Stimulated activated effector memory CD8-positive, alpha-beta T cell treated with anti-CD3 and anti-CD28 coated beads, Interleukin-12 subunit alpha, Interleukin-12 subunit beta, amount 100 ng/mL, for 72 hours (primary cell): ENCODE results near the gene PEX19.
"Not testable (repeated sequence)": the region's sequence is repeated elsewhere in the genome, so short reads cannot be mapped to it uniquely, and the experiment has no call there.

Source experiments
- ATAC-seq: fragments of 150-1000 bp; cut with Tn5 transposase; 2 replicates; pipeline ENCODE4 v1.10.0; 2021
- DNase-seq, 2 donors: peaks; one replicate each; pipeline ENCODE4 v3.0.0; 2021 to 2022; ENCODE audit warnings: low spot score in 2 of 2
- H3K27ac Mint-ChIP-seq: one replicate; pipeline ENCODE4 v1.8.0; 2022; ENCODE audit warnings: mild to moderate bottlenecking, mixed read lengths
- H3K36me3 Mint-ChIP-seq: one replicate; pipeline ENCODE4 v1.8.0; 2022; ENCODE audit warnings: mild to moderate bottlenecking, mixed read lengths
- H3K4me1 Mint-ChIP-seq: one replicate; pipeline ENCODE4 v1.8.0; 2022; ENCODE audit warnings: mixed read lengths
- H3K4me3 Mint-ChIP-seq: one replicate; pipeline ENCODE4 v1.8.0; 2022; ENCODE audit warnings: mild to moderate bottlenecking, mixed read lengths
- H3K9me3 Mint-ChIP-seq: one replicate; pipeline ENCODE4 v1.8.0; 2022; ENCODE audit warnings: mixed read lengths

The PEX19 gene

GRCh38 chr1:160293020-160293968 lies 8.4 kb upstream of the PEX19 start:
- H3K36me3 Mint-ChIP-seq, result peaks cover 100% of the 10 kb centered on the region
- ATAC-seq (no peak), DNase-seq (no peak)
- H3K27ac Mint-ChIP-seq, result peak overlapping the region; percentile 66
- no peaks in the 10 kb centered on the region for H3K9me3 Mint-ChIP-seq
- no peak overlapping the region for H3K4me3 Mint-ChIP-seq
- H3K4me1 Mint-ChIP-seq, result peaks cover 10% of the 10 kb centered on the region

GRCh38 chr1:160291248-160292220 lies 6.6 kb upstream of the PEX19 start:
- Mint-ChIP-seq H3K36me3 (peaks cover 91% of the 10 kb centered on the region), H3K27ac (peak overlapping the region; percentile 26), H3K4me3 (no peak overlapping the region), H3K9me3 (no peaks in the 10 kb centered on the region), H3K4me1 (peaks cover 10% of the 10 kb centered on the region)
- ATAC-seq (peak; percentile 94), DNase-seq (peak; percentile 38 to 77)

- H3K27ac Mint-ChIP-seq, DNase-seq, H3K4me3 Mint-ChIP-seq, H3K9me3 Mint-ChIP-seq, ATAC-seq: not testable (repeated sequence)
- H3K4me1 Mint-ChIP-seq, result peaks cover 35% of the 10 kb centered on the region
- H3K36me3 Mint-ChIP-seq, result peaks cover 76% of the 10 kb centered on the region
These were observed 2.8 kb upstream of the PEX19 start for GRCh38 chr1:160287769-160288168.

GRCh38 chr1:160285506-160285905 lies 573 bp upstream of the PEX19 start:
- Mint-ChIP-seq H3K4me1 (peaks cover 25% of the 10 kb centered on the region), H3K27ac (peak overlapping the region; percentile 97), H3K36me3 (peaks cover 76% of the 10 kb centered on the region), H3K9me3 (no peaks in the 10 kb centered on the region), H3K4me3 (peak overlapping the region; percentile 98)
- DNase-seq (no peak), ATAC-seq (no peak)

- DNase-seq, result no peak
- peak; percentile 54 for ATAC-seq
- H3K27ac Mint-ChIP-seq, result peak overlapping the region; percentile 97
- peaks cover 25% of the 10 kb centered on the region for H3K4me1 Mint-ChIP-seq
- no peaks in the 10 kb centered on the region for H3K9me3 Mint-ChIP-seq
- peak overlapping the region; percentile 98 for H3K4me3 Mint-ChIP-seq
- H3K36me3 Mint-ChIP-seq, result peaks cover 76% of the 10 kb centered on the region
These were observed 632 bp downstream of the PEX19 start for GRCh38 chr1:160284220-160284781.

- Mint-ChIP-seq H3K4me1 (peaks cover 25% of the 10 kb centered on the region), H3K36me3 (peaks cover 76% of the 10 kb centered on the region), H3K27ac (no peak overlapping the region), H3K4me3 (no peak overlapping the region), H3K9me3 (no peaks in the 10 kb centered on the region)
- DNase-seq (no peak), ATAC-seq (no peak)
These were observed 2.1 kb downstream of the PEX19 start for GRCh38 chr1:160282807-160283206.

GRCh38 chr1:160277987-160278386 lies 6.9 kb downstream of the PEX19 start:
- Mint-ChIP-seq H3K9me3 (no peaks in the 10 kb centered on the region), H3K4me1 (no peaks in the 10 kb centered on the region), H3K36me3 (peaks cover 70% of the 10 kb centered on the region), H3K27ac (peak overlapping the region; percentile 35), H3K4me3 (no peak overlapping the region)
- no peak for ATAC-seq
- DNase-seq, result no peak

- Mint-ChIP-seq H3K4me1 (no peaks in the 10 kb centered on the region), H3K36me3 (peaks cover 63% of the 10 kb centered on the region), H3K9me3 (no peaks in the 10 kb centered on the region), H3K27ac (no peak overlapping the region), H3K4me3 (no peak overlapping the region)
- DNase-seq, result no peak
- no peak for ATAC-seq
These were observed 7.6 kb downstream of the PEX19 start for GRCh38 chr1:160277330-160277729.

GRCh38 chr1:160271025-160271424 lies 13.9 kb downstream of the PEX19 start:
- Mint-ChIP-seq H3K4me1 (peaks cover 4% of the 10 kb centered on the region), H3K36me3 (no peaks in the 10 kb centered on the region), H3K27ac (no peak overlapping the region), H3K9me3 (no peaks in the 10 kb centered on the region), H3K4me3 (no peak overlapping the region)
- DNase-seq (no peak), ATAC-seq (no peak)

GRCh38 chr1:160267284-160267991 lies 17.5 kb downstream of the PEX19 start:
- Mint-ChIP-seq H3K4me1 (peaks cover 23% of the 10 kb centered on the region), H3K4me3 (no peak overlapping the region), H3K36me3 (peaks cover 9% of the 10 kb centered on the region), H3K27ac (peak overlapping the region; percentile 63), H3K9me3 (no peaks in the 10 kb centered on the region)
- ATAC-seq (no peak), DNase-seq (no peak)

- no peak for ATAC-seq
- peaks cover 33% of the 10 kb centered on the region for H3K4me1 Mint-ChIP-seq
- H3K4me3 Mint-ChIP-seq, result no peak overlapping the region
- no peak for DNase-seq
- peaks cover 32% of the 10 kb centered on the region for H3K36me3 Mint-ChIP-seq
- H3K27ac Mint-ChIP-seq, result no peak overlapping the region
- no peaks in the 10 kb centered on the region for H3K9me3 Mint-ChIP-seq
These were observed 20.1 kb downstream of the PEX19 start for GRCh38 chr1:160264795-160265307.

GRCh38 chr1:160261893-160262794 lies 22.8 kb downstream of the PEX19 start, which contains the start of gene DCAF8:
DCAF8 (minus strand) TSS chr1:160262549; CDS start chr1:160244008, 18,541 bp downstream.
- ATAC-seq (peak; percentile 88), DNase-seq (peak; percentile 94 to 99)
- Mint-ChIP-seq H3K9me3 (no peaks in the 10 kb centered on the region), H3K4me3 (peak within 1 kb of the TSS; percentile 99), H3K27ac (peak within 1 kb of the TSS; percentile 100), H3K36me3 (peaks cover 56% of the 10 kb centered on the region), H3K4me1 (peaks cover 41% of the 10 kb centered on the region)

GRCh38 chr1:160261556-160261892 lies 23.4 kb downstream of the PEX19 start:
- DNase-seq, result peak in 1 of 2 donors; percentile 80
- peak; percentile 73 for ATAC-seq
- peaks cover 41% of the 10 kb centered on the region for H3K4me1 Mint-ChIP-seq
- peaks cover 62% of the 10 kb centered on the region for H3K36me3 Mint-ChIP-seq
- peak overlapping the region; percentile 99 for H3K4me3 Mint-ChIP-seq
- H3K27ac Mint-ChIP-seq, result peak overlapping the region; percentile 100
- H3K9me3 Mint-ChIP-seq, result no peaks in the 10 kb centered on the region
